EL (cell line): ENCODE results near the gene ITPR2.
A peak's percentile ranks its signal among the peaks of the same experiment; 100 is the strongest.
"Not testable (repeated sequence)": the region's sequence is repeated elsewhere in the genome, so short reads cannot be mapped to it uniquely, and the experiment has no call there.

Experiments
- DNase-seq: peaks from one replicate; pipeline ENCODE4 v3.0.0-alpha.2; 2016

ITPR2 gene

DNA sequence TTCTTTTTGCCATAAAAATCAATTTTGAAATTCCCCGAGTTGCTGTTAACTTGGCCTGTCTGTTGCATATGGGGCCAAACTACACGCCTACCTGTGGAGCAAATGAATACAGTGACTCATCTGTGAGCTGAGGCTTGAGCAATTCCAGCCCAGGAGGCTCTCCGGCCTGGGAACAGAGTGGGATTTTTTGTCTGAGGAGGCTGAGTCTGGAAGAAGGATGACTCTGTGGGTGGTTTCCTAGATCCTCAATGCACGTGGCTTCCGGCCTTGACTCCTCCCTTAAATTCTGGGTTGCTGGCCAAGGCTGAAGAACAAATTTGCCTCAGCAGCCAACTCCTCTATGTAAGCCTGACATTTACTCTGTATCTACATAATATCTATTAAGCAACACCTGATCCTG, 513.5 kb downstream of the ITPR2 start:
- peak; percentile 88 for DNase-seq

DNA sequence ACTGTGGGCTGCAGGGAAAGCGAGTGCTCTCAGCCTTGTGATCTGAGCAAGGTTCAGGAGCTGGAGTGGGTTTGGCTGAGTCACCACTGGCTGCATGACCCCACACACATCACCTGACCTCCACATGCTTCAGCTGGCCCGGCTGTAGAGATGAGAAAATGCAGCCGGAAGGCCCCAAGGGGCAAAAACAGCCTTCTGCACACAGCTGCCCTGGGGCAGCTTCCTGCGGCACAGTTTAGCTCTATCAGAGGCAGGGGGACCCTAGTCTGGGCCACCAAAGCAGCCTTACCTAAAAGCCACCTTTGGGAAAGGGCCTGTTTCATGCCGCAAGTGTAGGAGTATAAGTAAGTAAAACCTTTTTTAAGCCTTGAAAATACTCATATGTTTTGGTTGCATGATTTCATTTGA, 514.3 kb downstream of the ITPR2 start:
- peak; percentile 91 for DNase-seq

DNA sequence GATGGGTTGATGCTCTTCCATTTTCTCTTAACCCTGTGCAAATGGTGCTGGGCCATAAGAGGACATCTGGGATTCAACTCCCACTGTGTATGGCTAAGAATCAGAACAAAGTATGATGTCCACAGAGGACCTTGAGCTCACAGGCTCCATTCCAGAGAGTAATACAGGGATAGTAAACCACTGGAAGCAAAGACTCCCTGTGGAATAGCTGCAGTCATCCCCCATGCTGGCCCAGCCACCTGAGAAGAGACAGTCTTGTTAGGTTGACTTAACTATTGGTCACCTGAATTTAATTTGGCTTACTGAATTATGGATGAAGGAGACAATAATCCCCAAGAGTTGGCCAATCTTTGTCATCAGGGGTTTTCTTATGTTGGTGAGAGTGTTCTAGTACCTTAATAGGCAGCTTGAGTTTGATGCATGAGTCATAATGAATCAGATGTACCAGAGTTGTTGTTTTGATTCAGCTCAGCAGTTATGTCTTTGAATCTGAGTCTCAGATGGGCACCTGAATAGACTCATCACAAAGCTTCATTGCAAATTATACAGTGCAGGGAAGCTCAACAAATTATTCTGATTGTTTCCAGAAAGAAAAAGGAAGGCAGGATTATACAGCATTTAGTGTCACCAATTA, 514.9 kb downstream of the ITPR2 start:
- peak; percentile 69 for DNase-seq

DNA sequence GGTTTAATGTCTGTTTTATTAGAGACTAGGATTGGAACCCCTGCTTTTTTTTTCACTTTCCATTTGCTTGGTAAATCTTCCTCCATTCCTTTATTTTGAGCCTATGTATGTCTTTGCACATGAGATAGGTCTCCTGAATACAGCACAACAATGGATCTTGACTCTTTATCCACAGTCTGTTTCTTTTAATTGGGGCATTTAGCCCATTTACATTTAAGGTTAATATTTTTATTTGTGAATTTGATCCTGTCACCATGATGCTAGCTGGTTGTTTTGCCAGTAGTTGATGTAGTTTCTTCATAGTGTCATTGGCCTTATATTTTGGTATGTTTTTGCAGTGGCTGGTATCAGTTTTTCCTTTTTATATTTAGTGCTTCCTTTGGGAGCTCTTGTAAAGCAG, 518.9 kb downstream of the ITPR2 start:
- DNase-seq, result not testable (repeated sequence)

DNA sequence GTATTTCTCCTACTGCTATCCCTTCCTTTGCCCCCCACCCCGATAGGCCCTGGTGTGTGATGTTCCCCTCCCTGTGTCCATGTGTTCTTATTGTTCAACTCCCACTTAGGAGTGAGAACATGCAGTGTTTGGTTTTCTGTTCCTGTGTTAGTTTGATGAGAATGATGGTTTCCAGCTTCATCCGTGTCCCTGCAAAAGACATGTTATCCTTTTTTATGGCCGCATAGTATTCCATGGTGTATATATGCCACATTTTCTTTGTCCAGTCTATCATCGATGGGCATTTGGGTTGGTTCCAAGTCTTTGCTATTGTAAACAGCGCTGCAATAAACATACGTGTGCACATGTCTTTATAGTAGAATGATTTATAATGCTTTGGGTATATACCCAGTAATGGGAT, 522.5 kb downstream of the ITPR2 start:
- DNase-seq, result not testable (repeated sequence)

DNA sequence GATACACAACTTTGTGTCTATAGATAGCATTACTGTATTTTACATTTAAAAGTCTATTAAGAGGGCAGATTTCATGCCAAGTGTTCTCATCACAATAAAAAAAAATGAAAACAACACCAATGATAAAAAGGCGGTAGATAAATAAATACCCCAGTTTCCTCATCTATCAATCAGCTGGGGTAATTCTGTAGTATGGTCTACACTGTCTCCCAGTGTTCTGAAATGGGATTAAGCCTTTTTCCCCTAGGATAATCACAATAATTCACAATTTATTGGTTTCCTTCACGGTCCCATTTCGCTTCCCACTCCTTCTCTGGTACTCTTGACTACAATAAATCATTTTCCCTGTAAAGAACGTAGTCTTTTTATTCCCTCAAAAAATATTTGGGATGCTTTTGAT, 523.4 kb downstream of the ITPR2 start:
- no peak for DNase-seq

DNA sequence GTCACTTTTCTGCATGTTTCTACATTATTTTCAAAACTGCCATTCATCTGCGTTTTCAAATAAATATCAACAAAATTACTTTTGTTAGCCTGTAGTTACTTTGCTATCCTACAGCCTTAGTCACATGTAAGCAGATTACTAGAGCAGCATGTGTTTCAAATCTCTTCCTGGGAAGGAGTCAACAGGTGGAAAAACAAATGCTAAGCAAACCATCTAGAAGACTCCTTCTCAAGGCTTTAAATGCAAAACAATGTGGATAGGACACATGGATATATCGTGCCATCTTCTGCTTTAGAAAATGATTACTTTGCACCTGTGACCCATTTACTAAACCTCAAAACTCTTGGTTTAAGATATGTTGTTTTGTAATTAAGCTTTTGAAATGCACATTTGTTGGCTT, 528.7 kb downstream of the ITPR2 start:
- DNase-seq, result no peak

DNA sequence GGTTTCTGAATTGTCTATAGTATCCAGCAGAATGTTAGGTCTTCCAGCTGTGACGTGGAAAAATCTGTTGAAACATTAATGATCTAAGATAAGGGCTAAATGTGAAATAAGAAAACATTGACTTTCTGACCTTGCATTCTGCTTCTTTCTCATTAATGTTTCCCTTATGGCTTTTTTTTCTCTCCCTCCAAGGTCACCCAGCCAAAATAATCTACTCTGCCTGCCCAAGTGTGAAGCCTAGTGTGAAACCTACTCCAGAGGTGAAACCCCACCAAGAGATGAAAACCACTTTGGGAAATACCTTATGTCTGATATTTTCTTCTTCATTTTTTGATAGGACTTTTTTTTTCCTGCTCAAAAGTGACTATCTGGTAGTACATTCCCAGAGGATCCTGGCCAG, 529.6 kb downstream of the ITPR2 start:
- DNase-seq, result no peak

DNA sequence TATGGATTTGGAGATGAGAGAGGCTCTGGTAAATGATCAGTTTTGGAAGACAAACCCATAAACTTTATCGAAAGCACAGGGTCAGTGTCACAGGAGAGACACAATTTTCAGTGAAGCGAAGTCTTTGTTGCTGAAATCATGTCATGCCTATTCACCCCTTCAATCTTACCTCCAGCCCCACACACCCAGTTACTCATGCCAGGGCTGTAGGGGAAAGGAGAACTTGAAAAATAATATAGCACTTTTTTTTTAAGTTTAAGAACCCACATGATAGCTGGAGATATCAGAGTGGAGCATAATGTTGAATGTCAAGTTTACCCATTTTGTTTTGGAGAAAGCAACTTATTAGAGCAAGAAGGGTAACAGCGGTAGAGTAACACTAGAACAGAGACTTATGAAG, 530.2 kb downstream of the ITPR2 start:
- no peak for DNase-seq

DNA sequence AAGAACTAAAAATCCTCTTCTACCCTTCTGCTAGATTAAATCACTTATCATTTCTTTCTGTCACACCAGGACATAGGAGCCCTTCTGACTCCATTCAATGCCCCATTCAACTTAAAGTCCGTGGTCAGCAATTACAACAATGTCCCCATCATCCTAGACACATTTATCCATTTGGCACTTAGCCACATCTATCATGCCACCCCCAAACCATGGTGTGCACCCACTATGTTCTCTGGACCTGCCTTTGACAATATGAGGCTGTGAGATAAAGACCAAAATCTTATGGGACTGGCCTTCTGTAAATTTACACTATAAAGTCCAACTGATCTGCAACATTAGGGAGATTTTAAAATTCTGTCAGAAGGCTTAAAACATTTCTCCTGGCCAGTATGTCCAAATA, 533.2 kb downstream of the ITPR2 start:
- DNase-seq, result no peak

DNA sequence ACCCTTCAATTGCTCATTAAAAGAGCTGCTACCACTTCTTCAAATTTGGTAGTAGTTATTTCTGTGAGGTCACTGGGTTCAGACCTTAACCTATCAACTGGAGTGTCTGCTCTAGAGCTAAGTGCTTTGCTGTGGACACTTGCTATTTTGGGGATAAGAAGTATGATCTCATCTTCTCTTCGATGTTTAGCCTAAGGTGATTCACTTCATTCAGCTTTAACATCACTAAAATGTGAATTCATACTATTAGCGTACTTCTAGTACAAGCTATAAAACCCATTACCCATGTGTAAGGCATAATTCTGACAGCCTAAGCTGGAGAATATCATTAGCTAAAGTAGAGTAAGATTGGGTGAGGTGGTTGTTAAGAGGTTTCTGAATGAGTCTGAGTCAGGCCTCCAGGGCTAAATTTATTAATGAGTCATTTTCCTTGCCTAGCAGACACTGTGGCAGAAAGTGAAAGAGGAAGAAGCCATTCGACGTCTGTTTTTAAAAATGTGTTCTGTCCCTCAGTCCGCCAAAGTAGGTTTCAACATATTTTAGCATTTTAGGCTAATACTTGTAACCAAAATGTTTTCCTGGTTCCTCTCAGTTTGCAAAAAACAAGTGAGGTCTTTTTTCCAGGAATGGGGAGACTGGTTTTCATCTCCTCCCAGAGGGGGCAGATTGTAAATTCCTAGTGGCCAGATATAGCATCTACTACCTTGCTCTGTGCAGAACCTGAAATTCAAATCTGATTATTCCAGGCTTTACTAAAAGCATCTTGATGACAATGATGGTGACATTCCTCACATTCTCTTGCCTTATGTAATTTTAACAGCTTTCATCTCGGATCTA, 534.0 kb downstream of the ITPR2 start:
- peak; percentile 88 for DNase-seq

DNA sequence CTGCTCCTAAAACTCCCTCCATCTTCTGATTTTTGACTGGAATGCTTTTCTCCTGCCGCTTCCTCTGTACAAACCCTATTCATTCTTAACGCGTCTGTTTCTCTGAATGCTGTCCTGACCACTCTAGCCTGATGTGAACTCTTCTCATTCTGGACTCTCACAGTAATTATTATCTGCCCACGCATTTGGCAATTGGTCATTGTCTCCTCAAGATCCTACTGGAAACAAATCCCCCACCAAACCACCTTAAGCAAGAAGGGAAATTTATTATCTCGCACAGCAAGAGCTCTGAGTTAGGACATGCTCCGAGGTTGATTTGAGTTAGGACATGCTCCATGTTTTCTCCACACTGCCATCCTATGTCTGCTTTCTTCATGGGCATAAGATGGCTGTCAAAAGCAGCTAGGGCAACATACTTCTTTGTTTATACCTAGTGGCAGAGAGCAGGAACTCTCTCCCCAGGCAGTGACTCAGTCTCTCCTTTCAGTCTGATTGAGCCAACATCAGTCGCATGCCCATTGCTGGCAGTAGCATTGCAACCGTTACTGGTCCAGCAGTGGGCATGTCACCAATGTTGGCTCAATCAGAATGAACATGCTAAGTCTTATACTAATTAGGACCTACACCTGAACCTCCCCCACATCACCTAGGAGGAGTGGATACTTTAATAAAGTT, 535.5 kb downstream of the ITPR2 start:
- no peak for DNase-seq

DNA sequence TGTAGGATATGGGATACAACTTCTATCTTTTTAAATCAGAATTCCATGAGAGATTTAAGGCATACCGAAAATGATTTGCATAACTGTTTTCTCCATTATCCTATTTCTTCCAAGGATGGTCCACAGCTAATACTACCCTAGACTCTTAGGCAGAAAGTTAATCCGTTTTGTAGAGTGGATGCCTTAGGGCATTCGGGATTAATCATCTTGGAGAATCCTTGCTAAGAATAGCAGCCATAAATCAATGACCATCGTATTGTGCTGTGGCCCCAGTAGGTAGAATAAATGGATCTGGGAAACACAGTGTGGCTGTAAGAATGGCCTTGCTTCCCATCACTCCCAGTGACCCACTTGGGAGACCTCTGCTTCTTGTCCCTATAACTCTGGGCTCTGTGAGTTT, 538.0 kb downstream of the ITPR2 start:
- no peak for DNase-seq

DNA sequence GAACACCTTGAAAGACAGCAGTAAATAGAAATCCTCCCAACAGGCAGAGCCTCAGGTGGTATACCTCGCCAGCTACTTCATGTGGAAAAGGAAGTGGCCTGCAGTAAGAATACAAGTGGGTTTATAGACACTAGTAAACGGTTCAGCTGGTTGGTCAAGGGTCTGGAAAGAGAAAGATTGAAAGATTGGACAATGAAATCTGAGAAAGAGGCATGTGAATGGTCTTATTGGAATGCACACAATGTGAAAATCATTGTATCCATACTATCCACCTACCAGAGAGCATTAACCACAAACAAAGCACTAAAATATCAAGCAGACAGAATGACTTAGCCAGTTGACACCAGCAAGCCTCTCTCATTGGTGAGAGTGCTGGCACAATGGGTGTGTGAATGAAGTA, 539.4 kb downstream of the ITPR2 start:
- DNase-seq, result peak; percentile 47

DNA sequence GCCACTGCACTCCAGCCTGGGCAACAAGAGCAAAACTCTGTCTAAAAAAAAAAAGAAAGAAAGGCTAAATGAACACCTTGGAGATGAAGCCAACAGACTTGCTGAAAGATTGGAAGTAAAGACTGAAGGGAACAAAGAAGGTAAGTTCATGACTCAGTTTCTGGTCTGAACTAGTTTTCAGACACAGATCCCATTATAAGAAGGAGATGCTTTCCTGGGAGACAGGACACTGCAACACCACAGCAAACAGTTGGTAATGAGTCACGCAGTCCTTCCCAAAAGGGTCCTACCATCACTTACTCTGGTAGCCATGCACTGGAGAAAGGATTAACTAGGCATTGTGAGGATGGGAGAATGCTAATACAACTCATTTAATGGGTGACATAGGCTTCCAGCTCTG, 540.4 kb downstream of the ITPR2 start:
- DNase-seq, result no peak

DNA sequence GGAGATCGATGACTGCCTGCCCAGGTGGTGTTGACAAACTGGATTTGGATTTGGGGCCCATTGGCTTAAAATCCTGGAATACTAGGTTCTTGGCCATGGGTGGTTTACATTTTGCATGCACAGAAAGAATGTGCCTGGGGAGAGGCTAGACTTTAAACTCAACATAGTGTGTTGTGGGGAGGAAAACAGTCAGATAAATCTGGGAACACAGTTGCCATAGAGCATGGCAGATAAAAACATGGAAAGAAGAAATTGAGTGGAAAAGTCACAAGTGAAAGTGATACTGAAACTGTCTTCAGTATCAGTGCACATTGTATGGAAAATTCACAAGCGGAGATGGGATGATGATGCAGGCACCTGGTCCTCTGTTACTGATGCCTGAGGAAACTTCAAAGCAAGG, 542.4 kb downstream of the ITPR2 start:
- DNase-seq, result no peak

DNA sequence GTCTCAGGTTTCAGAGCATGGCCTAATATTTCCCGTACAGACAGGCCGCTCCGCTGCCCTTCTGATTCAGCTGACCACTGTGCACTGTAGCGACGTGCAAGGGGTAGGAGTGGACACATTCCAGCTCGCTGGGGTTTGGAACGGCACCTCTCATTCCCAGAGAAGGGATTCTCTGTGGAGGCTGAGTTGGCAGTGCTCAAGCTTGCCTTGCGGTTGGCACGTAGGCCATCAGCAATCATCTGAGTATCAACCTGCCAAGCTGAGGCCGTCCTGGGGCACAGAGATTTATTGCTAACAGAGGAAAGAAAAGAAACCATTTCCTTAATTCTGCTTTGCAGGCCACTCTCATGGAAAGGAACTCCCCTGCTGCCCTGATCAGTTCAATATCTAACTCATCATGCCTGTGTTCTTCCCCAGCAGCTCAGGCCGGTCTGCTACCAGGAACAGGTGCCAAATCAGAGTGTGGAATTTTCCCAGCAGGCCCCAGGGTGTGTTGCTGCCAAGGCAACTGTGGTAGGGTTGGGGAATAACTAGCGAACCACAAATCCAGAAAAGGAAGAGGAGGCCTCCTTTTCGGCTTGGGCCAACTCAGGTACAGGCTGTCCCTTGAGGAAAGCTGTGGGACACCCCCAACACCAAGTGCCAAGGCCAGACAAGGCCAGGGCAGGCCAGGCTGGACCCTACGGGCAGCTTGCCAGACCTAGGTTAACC, 545.2 kb downstream of the ITPR2 start:
- DNase-seq, result no peak
